ENCODE data around the gene VIPR2.
"Not testable (repeated sequence)": the region's sequence is repeated elsewhere in the genome, so short reads cannot be mapped to it uniquely, and the experiment has no call there.

The VIPR2 gene

DNA sequence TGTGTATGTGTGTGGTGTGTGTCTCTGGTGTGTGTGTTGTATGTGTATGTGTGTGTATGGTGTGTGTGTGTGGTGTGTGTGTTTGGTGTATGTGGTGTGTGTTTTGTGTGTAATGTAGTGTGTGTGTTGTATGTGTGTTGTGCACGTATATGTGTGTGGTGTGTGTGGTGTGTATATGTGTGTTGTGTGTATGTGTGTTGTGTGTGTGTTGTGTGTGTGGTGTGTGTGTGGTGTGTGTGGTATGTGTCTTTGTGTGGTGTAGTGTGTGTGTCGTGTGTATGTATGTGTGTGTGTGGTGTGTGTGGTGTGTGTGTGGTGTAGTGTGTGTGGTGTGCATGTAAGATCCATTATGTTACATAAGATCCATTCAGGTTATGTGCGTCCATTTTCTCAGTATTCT is 21.9 kb upstream of the VIPR2 start:
- DNase-seq (ENCODE audit: low read depth) = no peak
- no peak overlapping the region for H3K4me3 ChIP-seq (replicated peaks; ENCODE audit: low read depth, low read length)
- TF ChIP-seq, protein P1, sequence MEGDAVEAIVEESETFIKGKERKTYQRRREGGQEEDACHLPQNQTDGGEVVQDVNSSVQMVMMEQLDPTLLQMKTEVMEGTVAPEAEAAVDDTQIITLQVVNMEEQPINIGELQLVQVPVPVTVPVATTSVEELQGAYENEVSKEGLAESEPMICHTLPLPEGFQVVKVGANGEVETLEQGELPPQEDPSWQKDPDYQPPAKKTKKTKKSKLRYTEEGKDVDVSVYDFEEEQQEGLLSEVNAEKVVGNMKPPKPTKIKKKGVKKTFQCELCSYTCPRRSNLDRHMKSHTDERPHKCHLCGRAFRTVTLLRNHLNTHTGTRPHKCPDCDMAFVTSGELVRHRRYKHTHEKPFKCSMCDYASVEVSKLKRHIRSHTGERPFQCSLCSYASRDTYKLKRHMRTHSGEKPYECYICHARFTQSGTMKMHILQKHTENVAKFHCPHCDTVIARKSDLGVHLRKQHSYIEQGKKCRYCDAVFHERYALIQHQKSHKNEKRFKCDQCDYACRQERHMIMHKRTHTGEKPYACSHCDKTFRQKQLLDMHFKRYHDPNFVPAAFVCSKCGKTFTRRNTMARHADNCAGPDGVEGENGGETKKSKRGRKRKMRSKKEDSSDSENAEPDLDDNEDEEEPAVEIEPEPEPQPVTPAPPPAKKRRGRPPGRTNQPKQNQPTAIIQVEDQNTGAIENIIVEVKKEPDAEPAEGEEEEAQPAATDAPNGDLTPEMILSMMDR (IDR thresholded peaks at IDR 0.05; ENCODE audit: low read length, missing control alignments) = no peak

- DNase-seq (ENCODE audit: low read depth) = no peak
- TF ChIP-seq, protein P1 (IDR thresholded peaks at IDR 0.05; ENCODE audit: low read length, missing control alignments) = no peak
- H3K4me3 ChIP-seq (replicated peaks; ENCODE audit: low read depth, low read length) = no peak overlapping the region
Measured at GRCh38 chr7:159165352-159165751, 20.7 kb upstream of the VIPR2 start.

DNA sequence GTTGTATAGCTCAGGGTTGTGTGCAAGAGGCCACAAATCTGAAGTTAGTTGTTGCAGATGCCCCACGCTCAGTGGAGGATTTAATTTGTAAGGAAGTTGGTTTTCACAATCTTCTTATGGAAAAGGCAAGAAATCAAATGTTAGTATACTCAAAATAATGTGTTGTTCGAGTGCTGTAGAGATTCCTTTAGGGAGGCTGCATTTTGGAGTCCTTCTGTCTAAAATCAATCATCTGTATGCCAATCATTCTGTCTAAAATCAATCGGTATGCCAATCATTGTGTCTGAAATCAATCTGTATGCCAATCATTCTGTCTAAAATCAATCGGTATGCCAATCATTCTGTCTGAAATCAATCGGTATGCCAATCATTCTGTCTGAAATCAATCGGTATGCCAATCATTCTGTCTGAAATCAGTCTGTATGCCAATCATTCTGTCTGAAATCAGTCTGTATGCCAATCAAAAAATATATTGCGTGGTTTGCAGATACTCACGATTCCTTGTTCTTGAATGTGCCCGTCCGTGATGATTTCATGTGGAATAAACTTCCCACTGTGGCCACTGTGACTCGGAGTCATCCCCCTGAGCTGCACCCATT is 19.1 kb upstream of the VIPR2 start:
- not testable (repeated sequence) for DNase-seq (ENCODE audit: low read depth); H3K4me3 ChIP-seq (replicated peaks; ENCODE audit: low read depth, low read length)

DNA sequence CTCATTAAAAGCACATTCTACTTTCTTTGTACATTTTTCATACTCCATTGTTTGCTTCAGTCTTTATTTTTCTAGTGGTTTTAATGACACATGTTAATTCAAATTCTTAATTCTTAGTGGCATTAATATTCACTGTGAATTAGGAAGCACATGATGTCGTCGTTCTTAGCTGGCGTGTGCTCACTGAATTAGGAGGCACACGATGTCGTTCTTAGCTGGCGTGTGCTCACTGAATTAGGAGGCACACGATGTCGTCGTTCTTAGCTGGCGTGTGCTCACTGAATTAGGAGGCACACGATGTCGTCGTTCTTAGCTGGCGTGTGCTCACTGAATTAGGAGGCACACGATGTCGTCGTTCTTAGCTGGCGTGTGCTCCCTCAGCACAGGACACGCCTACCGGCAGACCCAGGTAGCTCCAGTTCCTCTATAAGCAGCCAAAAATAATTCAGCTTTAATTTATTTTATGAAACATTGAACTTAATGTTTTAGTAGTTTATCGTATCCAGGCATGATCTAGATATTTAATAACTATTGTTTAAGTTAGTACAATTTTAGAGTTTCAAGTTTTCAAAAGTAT is 17.5 kb upstream of the VIPR2 start:
- not testable (repeated sequence) for DNase-seq (ENCODE audit: low read depth); H3K4me3 ChIP-seq (replicated peaks; ENCODE audit: low read depth, low read length)

DNA sequence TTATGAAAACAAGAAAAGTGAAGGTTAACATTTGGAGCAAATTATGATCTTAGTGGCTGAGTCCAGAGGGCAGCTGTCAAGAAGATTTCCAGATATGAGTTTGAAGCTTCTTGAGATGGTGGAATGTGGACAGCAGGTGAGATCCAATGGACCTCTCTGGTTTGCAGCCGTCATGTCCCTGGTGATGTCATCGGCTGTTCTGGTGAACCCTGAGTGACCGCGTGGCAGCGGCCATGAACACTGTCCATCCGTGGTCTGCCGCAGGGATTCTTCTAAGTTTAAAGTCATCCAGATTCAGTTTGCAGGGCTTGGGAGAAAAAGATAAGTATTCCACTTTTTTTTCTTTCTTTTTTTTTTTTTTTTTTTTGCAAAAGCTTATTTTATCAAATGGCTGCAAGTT is 15.8 kb upstream of the VIPR2 start:
- no peak for DNase-seq (ENCODE audit: low read depth)
- no peak overlapping the region for H3K4me3 ChIP-seq (replicated peaks; ENCODE audit: low read depth, low read length)
- TF ChIP-seq, protein P1 (IDR thresholded peaks at IDR 0.05; ENCODE audit: low read length, missing control alignments) = no peak

DNA sequence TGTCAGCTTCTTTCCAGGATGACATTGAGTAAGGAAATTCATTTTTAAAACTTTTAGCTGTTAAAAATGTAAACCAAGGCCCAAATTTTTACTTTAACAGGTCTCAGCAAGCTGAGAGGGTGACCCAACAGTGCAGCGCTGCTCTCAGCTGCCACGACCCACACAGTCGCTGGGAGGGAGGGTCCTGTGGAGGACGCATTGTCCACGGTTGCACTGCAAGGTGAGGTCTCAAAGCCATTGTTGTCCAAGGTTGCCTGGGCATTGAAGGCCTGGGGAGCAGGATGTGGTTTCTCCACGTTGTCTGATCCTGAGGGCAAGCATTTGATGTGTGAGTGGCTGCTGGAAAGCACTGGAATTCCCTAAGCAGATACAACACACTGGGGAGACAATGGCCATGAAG is 15.1 kb upstream of the VIPR2 start:
- no peak for DNase-seq (ENCODE audit: low read depth)
- TF ChIP-seq, protein P1 (IDR thresholded peaks at IDR 0.05; ENCODE audit: low read length, missing control alignments) = no peak

GRCh38 chr7:159158888-159159405 is 14.3 kb upstream of the VIPR2 start:
- TF ChIP-seq, protein P1 (IDR thresholded peaks at IDR 0.05; ENCODE audit: low read length, missing control alignments) = no peak
- no peak overlapping the region for H3K4me3 ChIP-seq (replicated peaks; ENCODE audit: low read depth, low read length)
- no peak for DNase-seq (ENCODE audit: low read depth)

More for the DNA sequence above, 15.1 kb upstream of the VIPR2 start:
- no peak overlapping the region for H3K4me3 ChIP-seq (replicated peaks; ENCODE audit: low read depth, low read length)

All from fibroblast of pulmonary artery (primary cell).